NB4 (cell line): Measurements from ENCODE around the gene TRAK1.

Source experiments
- MYC ChIP-seq: IDR thresholded peaks from 2 replicates; pipeline ENCODE4 v1.6.1; 2011; ENCODE audit warnings: low read depth, low read length
- POLR2A ChIP-seq: IDR thresholded peaks from 2 replicates; pipeline ENCODE4 v1.6.1; 2011; ENCODE audit warnings: mild to moderate bottlenecking; ENCODE audit not compliant: insufficient read length; ENCODE audit errors: extremely low read depth
- TF ChIP-seq, protein P1 (sequence below): IDR thresholded peaks from one replicate; pipeline ENCODE4 v1.5.1; 2012; ENCODE audit warnings: low read depth, low read length
- TF ChIP-seq, protein P2 (sequence below): IDR thresholded peaks from 2 replicates; pipeline ENCODE4 v1.6.1; 2011; ENCODE audit warnings: low read depth, low read length

DNA sequence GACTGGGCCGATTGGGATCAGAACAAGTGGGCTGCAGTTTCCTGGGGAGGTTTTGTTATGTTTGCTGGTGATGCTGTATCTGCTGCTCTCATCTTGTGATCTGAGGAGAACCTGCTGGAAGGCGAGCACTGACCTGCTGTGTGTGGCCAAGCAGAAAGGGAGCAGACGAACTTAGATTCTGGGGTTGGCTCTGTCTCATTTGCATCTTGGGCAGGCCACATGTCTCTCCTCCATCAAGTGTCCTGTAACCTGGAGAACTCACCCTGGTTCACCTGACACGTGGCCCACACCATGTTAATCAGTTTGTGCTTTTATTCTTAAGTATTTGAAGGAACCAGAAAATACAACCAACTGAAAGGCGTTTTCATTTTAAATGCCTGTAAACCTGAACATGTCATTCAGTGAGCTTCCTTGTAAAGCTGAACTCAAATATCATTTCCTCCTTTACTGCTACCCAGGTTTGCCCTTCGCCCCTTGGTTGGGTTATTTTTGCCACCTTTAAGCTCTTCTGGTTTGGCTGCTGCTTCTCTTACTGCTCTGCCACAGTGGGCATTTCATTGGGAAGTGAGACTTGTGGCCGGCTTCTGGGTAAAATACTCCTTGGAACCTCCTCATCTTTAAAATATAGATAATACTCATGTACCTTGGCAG lies 33.5 kb upstream of the TRAK1 start:
- no peak for TF ChIP-seq POLR2A
- TF ChIP-seq, protein P1, sequence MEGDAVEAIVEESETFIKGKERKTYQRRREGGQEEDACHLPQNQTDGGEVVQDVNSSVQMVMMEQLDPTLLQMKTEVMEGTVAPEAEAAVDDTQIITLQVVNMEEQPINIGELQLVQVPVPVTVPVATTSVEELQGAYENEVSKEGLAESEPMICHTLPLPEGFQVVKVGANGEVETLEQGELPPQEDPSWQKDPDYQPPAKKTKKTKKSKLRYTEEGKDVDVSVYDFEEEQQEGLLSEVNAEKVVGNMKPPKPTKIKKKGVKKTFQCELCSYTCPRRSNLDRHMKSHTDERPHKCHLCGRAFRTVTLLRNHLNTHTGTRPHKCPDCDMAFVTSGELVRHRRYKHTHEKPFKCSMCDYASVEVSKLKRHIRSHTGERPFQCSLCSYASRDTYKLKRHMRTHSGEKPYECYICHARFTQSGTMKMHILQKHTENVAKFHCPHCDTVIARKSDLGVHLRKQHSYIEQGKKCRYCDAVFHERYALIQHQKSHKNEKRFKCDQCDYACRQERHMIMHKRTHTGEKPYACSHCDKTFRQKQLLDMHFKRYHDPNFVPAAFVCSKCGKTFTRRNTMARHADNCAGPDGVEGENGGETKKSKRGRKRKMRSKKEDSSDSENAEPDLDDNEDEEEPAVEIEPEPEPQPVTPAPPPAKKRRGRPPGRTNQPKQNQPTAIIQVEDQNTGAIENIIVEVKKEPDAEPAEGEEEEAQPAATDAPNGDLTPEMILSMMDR, result no peak
- TF ChIP-seq, protein P2, sequence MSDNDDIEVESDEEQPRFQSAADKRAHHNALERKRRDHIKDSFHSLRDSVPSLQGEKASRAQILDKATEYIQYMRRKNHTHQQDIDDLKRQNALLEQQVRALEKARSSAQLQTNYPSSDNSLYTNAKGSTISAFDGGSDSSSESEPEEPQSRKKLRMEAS, result no peak
- TF ChIP-seq MYC, result no peak
